KMS-11 (cell line): Measurements from ENCODE around the gene TMEM184A.

Source experiments
- H2AFZ ChIP-seq: fragments of 200-600 bp; sonication (generic); 2 replicates; pipeline ENCODE4 v1.6.1; 2016; ENCODE audit warnings: antibody characterized with exemption, mixed run types, low read depth
- H3K27ac ChIP-seq: fragments of 200-600 bp; sonication (generic); 2 replicates; pipeline ENCODE4 v1.6.1; 2016; ENCODE audit warnings: mild to moderate bottlenecking, mixed run types
- H3K27me3 ChIP-seq: fragments of 200-600 bp; sonication (generic); 2 replicates; pipeline ENCODE4 v1.6.1; 2017; ENCODE audit warnings: mild to moderate bottlenecking, low read depth, mixed run types, moderate library complexity; ENCODE audit not compliant: insufficient read depth
- H3K36me3 ChIP-seq: fragments of 200-600 bp; sonication (generic); 2 replicates; pipeline ENCODE4 v1.6.1; 2017; ENCODE audit warnings: mild to moderate bottlenecking, mixed run types; ENCODE audit not compliant: insufficient read depth
- H3K4me1 ChIP-seq: fragments of 200-600 bp; sonication (generic); 2 replicates; pipeline ENCODE4 v1.6.1; 2016; ENCODE audit warnings: mild to moderate bottlenecking, low read depth, mixed run types; ENCODE audit not compliant: poor library complexity, severe bottlenecking
- H3K4me2 ChIP-seq: fragments of 200-600 bp; sonication (generic); 2 replicates; pipeline ENCODE4 v1.7.0; 2016; ENCODE audit warnings: mild to moderate bottlenecking, mixed run types
- H3K4me3 ChIP-seq: fragments of 200-600 bp; sonication (generic); IDR thresholded peaks from 2 replicates; pipeline ENCODE4 v1.6.1; 2017; ENCODE audit warnings: low read depth, low read length, mixed read lengths; ENCODE audit not compliant: insufficient read depth
- H3K79me2 ChIP-seq: fragments of 200-600 bp; sonication (generic); 2 replicates; pipeline ENCODE4 v1.6.1; 2016; ENCODE audit warnings: low read depth, mixed run types; ENCODE audit not compliant: insufficient read depth
- H3K9ac ChIP-seq: fragments of 200-600 bp; sonication (generic); 2 replicates; pipeline ENCODE4 v1.6.1; 2016; ENCODE audit warnings: mild to moderate bottlenecking, mixed run types
- H4K20me1 ChIP-seq: fragments of 200-600 bp; sonication (generic); 2 replicates; pipeline ENCODE4 v1.6.1; 2016; ENCODE audit warnings: mild to moderate bottlenecking, mixed run types; ENCODE audit not compliant: insufficient read depth
- TF ChIP-seq, protein P1 (sequence below): fragments of 200-600 bp; sonication (generic); conservative IDR thresholded peaks from 2 replicates; pipeline ENCODE4 v1.6.1; 2017; ENCODE audit warnings: low read depth, mild to moderate bottlenecking, antibody characterized with exemption, low read length, moderate library complexity, mixed read lengths

TMEM184A gene

DNA sequence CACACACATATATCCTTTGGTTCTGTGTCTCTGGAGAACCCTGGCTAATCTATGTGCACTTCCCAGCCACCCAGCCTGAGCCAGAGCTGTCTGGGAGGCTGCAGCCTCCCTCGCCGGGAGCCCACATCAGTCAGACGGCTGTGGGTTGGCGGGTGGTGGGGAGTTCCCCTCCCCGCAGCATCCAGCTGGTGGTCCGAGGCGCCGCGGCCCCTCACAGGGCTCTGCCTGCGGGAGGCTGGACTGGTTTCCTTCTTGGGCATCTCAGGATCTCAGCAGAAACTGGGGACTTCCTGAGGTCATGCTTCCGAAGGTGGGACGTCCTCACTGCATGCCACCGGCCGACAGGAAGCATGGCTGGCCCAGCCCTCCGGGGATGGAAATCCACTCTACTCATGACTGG is 35.9 kb upstream of the TMEM184A start:
- no peaks in the 10 kb centered on the region for H3K36me3 ChIP-seq
- H3K9ac ChIP-seq, result no peak overlapping the region
- H3K4me3 ChIP-seq, result no peak overlapping the region
- no peaks in the 10 kb centered on the region for H3K4me1 ChIP-seq
- no peak overlapping the region for H3K4me2 ChIP-seq
- TF ChIP-seq, protein P1, sequence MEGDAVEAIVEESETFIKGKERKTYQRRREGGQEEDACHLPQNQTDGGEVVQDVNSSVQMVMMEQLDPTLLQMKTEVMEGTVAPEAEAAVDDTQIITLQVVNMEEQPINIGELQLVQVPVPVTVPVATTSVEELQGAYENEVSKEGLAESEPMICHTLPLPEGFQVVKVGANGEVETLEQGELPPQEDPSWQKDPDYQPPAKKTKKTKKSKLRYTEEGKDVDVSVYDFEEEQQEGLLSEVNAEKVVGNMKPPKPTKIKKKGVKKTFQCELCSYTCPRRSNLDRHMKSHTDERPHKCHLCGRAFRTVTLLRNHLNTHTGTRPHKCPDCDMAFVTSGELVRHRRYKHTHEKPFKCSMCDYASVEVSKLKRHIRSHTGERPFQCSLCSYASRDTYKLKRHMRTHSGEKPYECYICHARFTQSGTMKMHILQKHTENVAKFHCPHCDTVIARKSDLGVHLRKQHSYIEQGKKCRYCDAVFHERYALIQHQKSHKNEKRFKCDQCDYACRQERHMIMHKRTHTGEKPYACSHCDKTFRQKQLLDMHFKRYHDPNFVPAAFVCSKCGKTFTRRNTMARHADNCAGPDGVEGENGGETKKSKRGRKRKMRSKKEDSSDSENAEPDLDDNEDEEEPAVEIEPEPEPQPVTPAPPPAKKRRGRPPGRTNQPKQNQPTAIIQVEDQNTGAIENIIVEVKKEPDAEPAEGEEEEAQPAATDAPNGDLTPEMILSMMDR, result no peak
- peaks cover 87% of the 10 kb centered on the region for H3K27me3 ChIP-seq
- no peaks in the 10 kb centered on the region for H4K20me1 ChIP-seq
- no peak overlapping the region for H2AFZ ChIP-seq
- no peak overlapping the region for H3K27ac ChIP-seq
- no peaks in the 10 kb centered on the region for H3K79me2 ChIP-seq

DNA sequence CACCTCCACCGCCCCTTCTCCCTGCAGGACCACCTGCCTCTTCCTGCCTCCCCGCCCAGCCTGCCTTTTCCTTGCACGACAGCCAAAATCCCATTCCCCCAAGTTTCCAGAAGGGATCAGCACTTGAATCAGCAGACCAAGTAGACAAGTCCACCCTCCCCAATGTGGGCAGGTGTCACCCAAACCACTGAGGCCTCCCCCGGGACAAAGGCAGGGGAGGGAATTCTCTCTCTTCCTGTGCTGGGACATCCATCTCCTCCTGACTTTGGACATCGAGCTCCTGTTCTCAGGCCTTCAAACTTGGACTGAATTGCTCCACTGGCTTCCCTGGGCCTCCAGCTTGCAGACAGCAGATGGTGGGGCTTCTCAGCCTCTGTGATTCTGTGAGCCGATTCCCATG is 35.4 kb upstream of the TMEM184A start:
- H4K20me1 ChIP-seq, result no peaks in the 10 kb centered on the region
- no peak overlapping the region for H3K4me2 ChIP-seq
- no peak overlapping the region for H3K4me3 ChIP-seq
- TF ChIP-seq, protein P1, result no peak
- H3K4me1 ChIP-seq, result no peaks in the 10 kb centered on the region
- no peak overlapping the region for H2AFZ ChIP-seq
- H3K27ac ChIP-seq, result no peak overlapping the region
- H3K36me3 ChIP-seq, result no peaks in the 10 kb centered on the region
- peaks cover 87% of the 10 kb centered on the region for H3K27me3 ChIP-seq
- no peak overlapping the region for H3K9ac ChIP-seq
- no peaks in the 10 kb centered on the region for H3K79me2 ChIP-seq

DNA sequence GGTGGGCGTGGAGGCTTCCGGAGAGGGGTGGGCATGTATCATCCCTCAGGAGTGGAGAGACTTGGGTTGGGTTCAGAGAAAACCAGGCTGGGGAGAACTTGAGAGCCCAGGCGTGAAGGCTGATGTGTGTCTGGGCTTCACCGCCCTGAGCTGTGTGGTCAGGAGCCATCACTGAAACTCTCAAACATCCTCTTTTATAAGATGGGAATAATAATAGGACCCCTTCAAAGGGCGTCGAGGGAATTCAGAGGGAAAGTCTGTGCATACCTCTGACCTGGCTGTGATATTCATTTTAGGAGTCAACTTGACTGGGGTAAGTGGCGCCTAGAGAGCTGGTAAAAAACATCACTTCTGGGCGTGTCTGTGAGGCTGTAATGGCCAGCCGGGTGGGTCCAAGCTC is 34.9 kb upstream of the TMEM184A start:
- TF ChIP-seq, protein P1, result no peak
- no peaks in the 10 kb centered on the region for H3K79me2 ChIP-seq
- H3K4me1 ChIP-seq, result no peaks in the 10 kb centered on the region
- no peak overlapping the region for H3K27ac ChIP-seq
- no peak overlapping the region for H2AFZ ChIP-seq
- H3K4me2 ChIP-seq, result no peak overlapping the region
- no peak overlapping the region for H3K9ac ChIP-seq
- H3K4me3 ChIP-seq, result no peak overlapping the region
- H3K27me3 ChIP-seq, result peaks cover 87% of the 10 kb centered on the region
- no peaks in the 10 kb centered on the region for H4K20me1 ChIP-seq
- H3K36me3 ChIP-seq, result no peaks in the 10 kb centered on the region

DNA sequence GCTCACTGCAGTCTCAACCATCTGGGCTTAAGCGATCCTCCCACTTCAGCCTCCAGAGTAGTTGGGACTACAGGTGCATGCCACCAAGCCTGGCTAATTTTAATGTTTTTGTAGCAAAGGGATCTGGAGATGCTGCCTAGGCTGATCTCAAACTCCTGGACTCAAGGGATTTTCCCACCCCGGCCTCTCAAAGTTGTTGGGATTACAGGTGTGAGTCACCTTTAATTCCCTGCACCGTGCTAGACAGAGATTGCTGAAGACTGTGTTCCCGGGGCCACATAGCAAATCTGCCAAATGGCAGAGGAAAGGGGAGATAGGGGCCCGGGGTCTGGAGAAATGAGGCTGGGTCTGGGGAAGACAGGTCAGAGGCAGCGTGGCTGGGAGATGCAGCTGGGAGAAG is 34.5 kb upstream of the TMEM184A start:
- Histone ChIP-seq H3K4me2 (no peak overlapping the region), H3K9ac (no peak overlapping the region)

More for the DNA sequence above, 34.5 kb upstream of the TMEM184A start:
- H3K27me3 ChIP-seq, result peaks cover 87% of the 10 kb centered on the region
- H4K20me1 ChIP-seq, result no peaks in the 10 kb centered on the region
- H3K4me3 ChIP-seq, result no peak overlapping the region
- no peaks in the 10 kb centered on the region for H3K4me1 ChIP-seq
- no peaks in the 10 kb centered on the region for H3K36me3 ChIP-seq
- H2AFZ ChIP-seq, result no peak overlapping the region
- H3K79me2 ChIP-seq, result no peaks in the 10 kb centered on the region
- H3K27ac ChIP-seq, result no peak overlapping the region
- TF ChIP-seq, protein P1, result no peak
